HCT116 (cell line): ENCODE results near the gene CDC42EP1. TPM values are rescaled to one million over a fixed set of nuclear protein-coding genes. Genes with fewer than 3 reads are reported as not detected.

Experiments
- ATAC-seq: fragments of 200-7000 bp; cut with Tn5 transposase; 2 replicates; pipeline ENCODE4 v1.9.1; 2020; ENCODE audit warnings: mild to moderate bottlenecking, moderate library complexity
- BruUV-seq: library from RNA; stranded (reverse); fragments of 400-500 nt; replicated peaks from 2 replicates; lab custom pipeline; 2021; lab: Mats Ljungman, UMichigan
- CTCF ChIA-PET: fragments of 300-600 bp; sonication (Branson Sonifier 250); formaldehyde crosslinking; loops from one replicate; lab custom pipeline; 2021; ENCODE audit warnings: antibody characterized with exemption; lab: Charles Lee
- POLR2A ChIA-PET: fragments of 300-600, 350-600 bp; sonication (Branson Sonifier 250); formaldehyde crosslinking; loops from one replicate; lab custom pipeline; 2021; ENCODE audit warnings: antibody characterized with exemption; lab: Charles Lee
- RAD21 ChIA-PET, 2 experiments: fragments of 300-600 bp; sonication (Branson Sonifier 250); formaldehyde crosslinking; loops; one replicate each; lab custom pipeline; 2023; ENCODE audit warnings: low total read pairs in 2 of 2; ENCODE audit not compliant: uncharacterized antibody in 2 of 2, unreplicated experiment in 2 of 2, low non-redundant PET in 1 of 2; lab: Charles Lee
- DNase-seq: peaks from one replicate; pipeline ENCODE4 v3.0.0-alpha.2; 2010; ENCODE audit warnings: low read depth, low spot score
- H2AFZ ChIP-seq: fragments of 200-600 bp; shearing (Covaris generic), sonication (generic); 2 replicates; pipeline ENCODE4 v1.6.1; 2017; ENCODE audit warnings: low read depth, mixed run types, mixed read lengths, antibody characterized with exemption, low read length; ENCODE audit not compliant: poor library complexity, severe bottlenecking
- H3K27ac ChIP-seq: 2 replicates; pipeline ENCODE4 v1.5.1; 2012; ENCODE audit warnings: low read depth, low read length
- H3K27me3 ChIP-seq: fragments of 200-600 bp; sonication (generic); 2 replicates; pipeline ENCODE4 v1.6.1; 2016; ENCODE audit warnings: mixed run types, low read length, mixed read lengths; ENCODE audit not compliant: insufficient read depth
- H3K36me3 ChIP-seq, 2 experiments: fragments of 200-500 bp in 1 of 2; fragments of 200-600 bp in 1 of 2; sonication (Bioruptor generic) in 1 of 2; sonication (generic) in 1 of 2; 2 replicates each; pipeline versions ENCODE4 v1.5.1 to v1.6.1; 2014 to 2016; ENCODE audit warnings: low read length in 2 of 2, inconsistent platforms in 1 of 2, mixed read lengths in 1 of 2, mixed run types in 1 of 2; ENCODE audit not compliant: insufficient read depth in 2 of 2, control insufficient read depth in 1 of 2
- H3K4me1 ChIP-seq, 2 experiments: fragments of 200-600 bp in 1 of 2; sonication (generic) in 1 of 2; 2 replicates each; pipeline versions ENCODE4 v1.5.1 to v1.6.1; 2012 to 2017; ENCODE audit warnings: low read length in 2 of 2, inconsistent platforms in 1 of 2, mild to moderate bottlenecking in 1 of 2, mixed read lengths in 1 of 2, mixed run types in 1 of 2, moderate library complexity in 1 of 2; ENCODE audit not compliant: insufficient read depth in 2 of 2, control insufficient read depth in 1 of 2
- H3K4me2 ChIP-seq: fragments of 200-600 bp; sonication (generic); 2 replicates; pipeline ENCODE4 v1.6.1; 2017; ENCODE audit warnings: mixed run types, low read length, mixed read lengths
- H3K4me3 ChIP-seq, 2 experiments: fragments of 200-600 bp in 1 of 2; sonication (generic) in 1 of 2; replicated peaks in 1 of 2; 2 replicates each; pipeline ENCODE4 v1.5.1; 2011 to 2016; ENCODE audit warnings: low read length in 2 of 2, control low read depth in 1 of 2, low read depth in 1 of 2, mild to moderate bottlenecking in 1 of 2, mixed read lengths in 1 of 2, mixed run types in 1 of 2
- H3K79me2 ChIP-seq: fragments of 200-600 bp; sonication (generic); 2 replicates; pipeline ENCODE4 v1.6.1; 2017; ENCODE audit warnings: mild to moderate bottlenecking, mixed run types, low read length, moderate library complexity, mixed read lengths; ENCODE audit not compliant: insufficient read depth
- H3K9ac ChIP-seq: fragments of 200-600 bp; sonication (generic); 2 replicates; pipeline ENCODE4 v1.6.1; 2016; ENCODE audit warnings: low read length, mixed read lengths
- H3K9me2 ChIP-seq: fragments of 200-600 bp; sonication (generic), shearing (Covaris generic); 2 replicates; pipeline ENCODE4 v1.6.1; 2017; ENCODE audit warnings: mixed run types, mild to moderate bottlenecking, moderate library complexity; ENCODE audit not compliant: insufficient read depth
- H3K9me3 ChIP-seq, 2 experiments: fragments of 200-500 bp in 1 of 2; fragments of 200-600 bp in 1 of 2; sonication (Bioruptor generic) in 1 of 2; sonication (generic) in 1 of 2; 2 replicates each; pipeline ENCODE4 v1.6.1; 2014 to 2017; ENCODE audit warnings: low read length in 2 of 2, mixed read lengths in 2 of 2, inconsistent platforms in 1 of 2, low read depth in 1 of 2, mild to moderate bottlenecking in 1 of 2, mixed run types in 1 of 2, moderate library complexity in 1 of 2; ENCODE audit not compliant: control insufficient read depth in 1 of 2, insufficient read depth in 1 of 2
- H4K20me1 ChIP-seq: fragments of 200-600 bp; sonication (generic), shearing (Covaris generic); 2 replicates; pipeline ENCODE4 v1.6.1; 2017; ENCODE audit warnings: mixed run types, mild to moderate bottlenecking, moderate library complexity; ENCODE audit not compliant: insufficient read depth
- CBX3 ChIP-seq: IDR thresholded peaks from 2 replicates; pipeline ENCODE4 v1.6.1; 2012; ENCODE audit warnings: low read depth
- CEBPB ChIP-seq: IDR thresholded peaks from 2 replicates; pipeline ENCODE4 v1.6.1; 2012; ENCODE audit warnings: low read depth
- ELF1 ChIP-seq: IDR thresholded peaks from 2 replicates; pipeline ENCODE4 v1.6.1; 2012; ENCODE audit warnings: low read depth, borderline replicate concordance
- EZH2 ChIP-seq: fragments of 200-600 bp; sonication (generic); IDR thresholded peaks from 2 replicates; pipeline ENCODE4 v1.6.1; 2017; ENCODE audit warnings: antibody characterized with exemption, mixed run types
- SIN3A ChIP-seq: IDR thresholded peaks from 2 replicates; pipeline ENCODE4 v1.6.1; 2012; ENCODE audit warnings: low read depth
- SP1 ChIP-seq: IDR thresholded peaks from 2 replicates; pipeline ENCODE4 v1.6.1; 2012; ENCODE audit warnings: low read depth
- SRF ChIP-seq: IDR thresholded peaks from 2 replicates; pipeline ENCODE4 v1.6.1; 2012; ENCODE audit warnings: low read depth
- TCF7L2 ChIP-seq: IDR thresholded peaks from 2 replicates; pipeline ENCODE4 v1.7.0; 2011; ENCODE audit warnings: borderline replicate concordance, inconsistent platforms; ENCODE audit not compliant: insufficient read depth, insufficient read length; ENCODE audit errors: extremely low read depth
- intact Hi-C: fragments of 100-400 bp; cut with micrococcal nuclease; formaldehyde crosslinking; loops from 2 replicates; pipeline ENCODE4 v1.10.0; 2022
- total RNA-seq: library from RNA; stranded (reverse); gene quantifications from one replicate; pipeline ENCODE4 v1.2.1, GENCODE V29; 2021; ENCODE audit not compliant: unreplicated experiment
- TF ChIP-seq, protein P1 (sequence below), 3 experiments: fragments of 200-600 bp in 1 of 3; sonication (generic) in 1 of 3; IDR thresholded peaks in 2 of 3; conservative IDR thresholded peaks in 1 of 3; 2 replicates each; pipeline ENCODE4 v1.5.1; 2012 to 2017; ENCODE audit warnings: low read depth in 2 of 3, low read length in 2 of 3, antibody characterized with exemption in 1 of 3, borderline replicate concordance in 1 of 3, control low read depth in 1 of 3, mild to moderate bottlenecking in 1 of 3, mixed read lengths in 1 of 3, mixed run types in 1 of 3, moderate library complexity in 1 of 3; ENCODE audit not compliant: insufficient read depth in 1 of 3

CDC42EP1 gene
- total RNA-seq, 1 experiment from 2014 or later: 160 TPM

DNA sequence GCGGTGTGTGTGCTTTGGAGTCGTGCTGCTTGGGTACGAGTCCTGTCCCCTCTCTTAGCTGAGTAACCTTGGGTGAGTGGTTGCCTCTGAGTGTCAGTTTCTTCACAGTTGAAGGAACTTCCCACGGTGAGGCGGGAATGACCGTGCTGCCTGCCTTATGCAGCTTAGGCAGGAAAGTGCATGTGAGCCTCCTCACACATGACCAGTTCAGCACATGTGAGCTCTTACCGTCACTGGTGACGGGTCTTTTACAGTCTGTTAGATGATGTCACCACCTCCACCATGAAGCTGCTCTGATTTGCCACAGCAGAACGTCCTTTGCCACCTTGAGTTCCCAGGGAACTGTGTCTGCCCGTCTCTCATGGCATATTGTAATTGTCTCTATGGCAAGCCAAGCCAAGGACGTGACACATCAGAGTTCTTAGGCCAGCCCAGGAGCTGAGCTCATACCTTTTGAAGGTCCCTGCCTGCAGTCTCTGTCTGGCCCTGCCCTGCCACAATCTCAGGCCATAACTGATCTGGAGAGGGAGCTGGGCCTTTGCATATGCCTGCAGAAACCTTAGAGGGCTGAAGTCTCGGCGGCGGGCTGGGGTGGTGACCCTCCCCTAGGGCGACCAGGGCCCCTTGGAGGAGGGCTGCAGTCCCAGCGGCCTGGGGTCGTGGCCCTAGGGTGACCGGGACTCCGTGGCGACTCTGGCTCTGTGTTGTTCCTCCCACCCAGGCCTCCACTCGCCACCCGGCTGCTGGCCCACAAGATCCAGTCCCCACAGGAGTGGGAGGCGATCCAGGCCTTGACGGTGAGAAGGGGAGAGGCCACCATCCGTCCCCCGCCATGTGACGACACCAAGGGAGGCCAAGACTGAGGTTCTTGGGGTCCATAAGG is 56.2 kb downstream of the CDC42EP1 start:
- no peaks in the 10 kb centered on the region for H3K9me2 ChIP-seq
- RAD21 ChIA-PET: no interaction called here
- no peak overlapping the region for H2AFZ ChIP-seq
- H3K27me3 ChIP-seq: no peaks in the 10 kb centered on the region
- no peak overlapping the region for H3K4me2 ChIP-seq
- POLR2A ChIA-PET: no interaction called here
- H3K4me1 ChIP-seq: peaks cover 2% of the 10 kb centered on the region in 2 experiments; a peak in 1 of 4 replicates
- H3K4me3 ChIP-seq: no peak overlapping the region
- intact Hi-C loops: no loop called here
- H3K79me2 ChIP-seq: peaks cover 3% of the 10 kb centered on the region; the same call in 1 of the 2 replicates
- H3K9me3 ChIP-seq: no peaks in the 10 kb centered on the region
- TF ChIP-seq SIN3A (no peak), EZH2 (no peak), TCF7L2 (no peak), SP1 (no peak), ELF1 (no peak), CEBPB (no peak), CBX3 (no peak), SRF (no peak)
- TF ChIP-seq, protein P1, sequence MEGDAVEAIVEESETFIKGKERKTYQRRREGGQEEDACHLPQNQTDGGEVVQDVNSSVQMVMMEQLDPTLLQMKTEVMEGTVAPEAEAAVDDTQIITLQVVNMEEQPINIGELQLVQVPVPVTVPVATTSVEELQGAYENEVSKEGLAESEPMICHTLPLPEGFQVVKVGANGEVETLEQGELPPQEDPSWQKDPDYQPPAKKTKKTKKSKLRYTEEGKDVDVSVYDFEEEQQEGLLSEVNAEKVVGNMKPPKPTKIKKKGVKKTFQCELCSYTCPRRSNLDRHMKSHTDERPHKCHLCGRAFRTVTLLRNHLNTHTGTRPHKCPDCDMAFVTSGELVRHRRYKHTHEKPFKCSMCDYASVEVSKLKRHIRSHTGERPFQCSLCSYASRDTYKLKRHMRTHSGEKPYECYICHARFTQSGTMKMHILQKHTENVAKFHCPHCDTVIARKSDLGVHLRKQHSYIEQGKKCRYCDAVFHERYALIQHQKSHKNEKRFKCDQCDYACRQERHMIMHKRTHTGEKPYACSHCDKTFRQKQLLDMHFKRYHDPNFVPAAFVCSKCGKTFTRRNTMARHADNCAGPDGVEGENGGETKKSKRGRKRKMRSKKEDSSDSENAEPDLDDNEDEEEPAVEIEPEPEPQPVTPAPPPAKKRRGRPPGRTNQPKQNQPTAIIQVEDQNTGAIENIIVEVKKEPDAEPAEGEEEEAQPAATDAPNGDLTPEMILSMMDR (IDR thresholded peaks at IDR 0.05 in 2 of 3, conservative IDR thresholded peaks at IDR 0.05 in 1 of 3; ENCODE audit: borderline replicate concordance in 1 of 3, insufficient read depth in 1 of 3, low read depth in 2 of 3, low read length in 2 of 3): no peak
- no peak for DNase-seq
- H3K36me3 ChIP-seq: peaks cover 31 to 35% of the 10 kb centered on the region in 2 experiments
- no TSS peak for BruUV-seq
- CTCF ChIA-PET: interaction anchor here (1.2 kb wide), 1 partner anchor 27 kb away, joined by 3 read pairs; no protein-coding TSS in a partner anchor
- H4K20me1 ChIP-seq: no peaks in the 10 kb centered on the region
- H3K27ac ChIP-seq: no peak overlapping the region
- no peak overlapping the region for H3K9ac ChIP-seq
- no peak for ATAC-seq
